Adipocyte (in vitro differentiated cells): ENCODE data around the gene IFNA1.

Experiments
- DNase-seq: peaks from one replicate; pipeline ENCODE4 v3.0.0-alpha.2; 2015; ENCODE audit warnings: low read depth
- H3K27me3 ChIP-seq: replicated peaks from 2 replicates; pipeline ENCODE4 v1.7.0; 2013; ENCODE audit warnings: mild to moderate bottlenecking, low read length, moderate library complexity; ENCODE audit not compliant: control insufficient read depth, insufficient read depth
- H3K36me3 ChIP-seq: 2 replicates; pipeline ENCODE4 v1.7.0; 2013; ENCODE audit warnings: low read length, mild to moderate bottlenecking, moderate library complexity; ENCODE audit not compliant: control insufficient read depth, insufficient read depth, severe bottlenecking
- H3K4me1 ChIP-seq: 2 replicates; pipeline ENCODE4 v1.7.0; 2013; ENCODE audit warnings: mild to moderate bottlenecking, low read length, moderate library complexity; ENCODE audit not compliant: control insufficient read depth, insufficient read depth
- H3K4me3 ChIP-seq: 2 replicates; pipeline ENCODE4 v1.7.0; 2013; ENCODE audit warnings: mild to moderate bottlenecking, low read length, moderate library complexity
- H3K9ac ChIP-seq: 2 replicates; pipeline ENCODE4 v1.7.0; 2013; ENCODE audit warnings: mild to moderate bottlenecking, low read length, moderate library complexity
- H3K9me3 ChIP-seq: 2 replicates; pipeline ENCODE4 v1.7.0; 2013; ENCODE audit warnings: mild to moderate bottlenecking, low read length, moderate library complexity; ENCODE audit not compliant: control insufficient read depth

The IFNA1 gene

DNA sequence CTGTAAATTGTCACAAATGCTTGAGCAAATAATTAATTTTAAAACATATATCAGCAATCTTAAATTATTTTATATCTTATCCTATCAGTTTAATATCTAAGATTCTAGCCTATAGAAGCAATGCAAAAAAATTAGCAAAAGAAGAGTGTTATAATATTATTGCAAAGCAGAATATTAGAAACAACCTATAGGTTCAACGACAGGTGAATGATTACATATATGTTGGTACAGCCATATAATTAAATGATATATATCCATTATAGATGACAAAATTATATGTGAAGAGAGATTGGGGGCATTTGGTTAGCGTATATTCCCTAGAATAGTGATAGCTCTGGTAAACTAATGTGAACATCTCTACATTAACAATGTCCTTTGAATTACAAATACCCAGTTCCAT is 42.0 kb downstream of the IFNA1 start, which contains the start of gene IFNE:
TSS of gene IFNE (minus strand) at position 101 of the 400 bp plus-strand sequence. CDS start 619 bp downstream, outside the sequence.
- no peak for DNase-seq
- no peaks in the 10 kb centered on the region for H3K36me3 ChIP-seq
- no peaks in the 10 kb centered on the region for H3K27me3 ChIP-seq
- no peak within 1 kb of the TSS for H3K4me3 ChIP-seq
- no peak within 1 kb of the TSS for H3K9ac ChIP-seq
- no peaks in the 10 kb centered on the region for H3K4me1 ChIP-seq
- no peaks in the 10 kb centered on the region for H3K9me3 ChIP-seq
